GM19467 (cell line): ENCODE data around the gene ZNF536.

ENCODE experiments used
- ATAC-seq: cut with Tn5 transposase; IDR thresholded peaks from one replicate; pipeline ENCODE4 v1.9.1; 2021; ENCODE audit warnings: mild to moderate bottlenecking, moderate library complexity; ENCODE audit not compliant: unreplicated experiment

The ZNF536 gene

DNA sequence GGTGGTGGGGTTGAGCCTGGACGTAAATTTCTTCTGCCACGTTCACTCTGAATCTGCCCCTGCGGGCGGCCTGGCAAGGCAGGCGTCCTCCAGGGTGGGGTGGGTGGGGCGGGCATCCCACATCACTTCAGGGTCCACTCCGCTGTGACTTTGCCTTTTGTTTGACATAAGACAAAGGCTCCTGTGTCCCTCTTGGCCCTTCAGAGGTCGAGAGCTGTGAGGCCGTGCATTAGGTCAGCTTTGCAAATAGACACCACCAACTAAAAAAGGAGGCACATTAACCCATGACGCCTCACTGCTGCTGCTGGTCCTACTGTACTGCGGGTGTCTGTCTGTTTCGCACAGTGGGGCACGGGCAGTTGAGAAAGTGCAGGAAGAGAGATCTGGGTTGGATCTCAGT is 10.5 kb upstream of the ZNF536 start:
- ATAC-seq: no peak

DNA sequence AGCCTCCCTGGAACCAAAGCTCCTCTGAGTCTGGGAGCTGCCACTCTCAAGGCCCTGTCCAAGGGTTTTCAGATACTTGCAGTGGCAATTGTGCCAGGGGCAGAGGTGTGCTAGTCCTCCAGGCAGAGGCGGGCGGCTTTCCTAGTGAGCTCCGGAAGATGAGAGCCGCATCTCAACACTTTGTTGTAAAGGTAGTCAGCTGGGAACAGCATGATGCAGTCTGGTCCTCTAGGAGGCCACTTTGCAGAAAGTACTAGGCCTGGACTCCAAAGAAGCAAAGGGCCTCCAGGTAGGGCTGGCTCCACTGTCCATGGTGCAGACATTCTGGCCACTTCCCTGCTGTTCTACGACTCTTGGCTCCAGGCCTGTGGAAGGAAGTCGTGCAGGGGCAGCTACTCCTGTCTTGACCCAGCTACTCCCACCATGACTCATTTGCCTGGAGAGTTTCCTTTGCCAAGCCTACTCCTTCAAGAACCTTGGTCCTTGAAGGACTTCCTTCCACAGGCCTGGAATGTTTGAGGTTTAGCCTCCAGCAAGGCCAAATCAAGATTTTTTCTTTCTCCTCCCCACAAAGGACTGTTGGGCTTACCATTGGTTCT is 9.9 kb upstream of the ZNF536 start:
- ATAC-seq: no peak

DNA sequence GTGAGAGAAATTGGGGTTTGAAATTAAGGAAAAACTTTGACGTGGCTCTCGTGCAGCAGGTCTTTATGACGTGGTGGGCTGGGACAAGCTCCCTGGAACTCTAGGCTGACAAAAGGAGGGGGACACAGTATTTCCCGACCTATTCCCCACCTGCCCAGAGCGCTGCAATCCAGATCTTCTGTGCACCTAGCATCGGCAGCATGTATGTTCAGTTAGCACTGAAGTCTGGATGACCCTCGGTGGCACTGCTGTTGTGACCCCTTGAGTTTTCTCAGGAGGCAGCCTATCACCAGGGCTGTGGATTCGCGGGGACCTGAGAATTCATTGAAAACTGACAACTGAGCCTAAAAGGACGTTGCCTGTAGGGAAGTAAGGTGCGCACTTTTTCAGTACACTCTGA is 9.1 kb upstream of the ZNF536 start:
- no peak for ATAC-seq

- ATAC-seq: no peak
Observed at GRCh38 chr19:30364866-30365800, 7.1 kb upstream of the ZNF536 start.

DNA sequence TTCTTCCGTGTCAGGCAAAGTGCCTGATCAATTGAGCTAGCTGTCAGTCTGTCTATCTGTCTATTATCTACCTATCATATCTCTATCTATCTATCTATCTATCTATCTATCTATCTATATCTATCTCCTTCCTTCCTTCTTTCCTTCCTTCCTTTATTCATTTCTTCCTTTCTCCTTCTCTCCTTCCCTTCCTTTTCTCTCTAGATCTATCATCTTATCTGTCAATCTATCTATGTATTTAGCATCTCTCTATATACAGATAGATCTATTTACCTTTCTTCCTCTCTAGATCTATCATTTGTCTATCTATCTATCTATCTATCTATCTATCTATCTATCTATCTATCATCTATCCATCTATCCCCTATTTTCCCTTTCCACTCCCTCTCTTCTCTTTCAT is 5.9 kb upstream of the ZNF536 start:
- no peak for ATAC-seq

DNA sequence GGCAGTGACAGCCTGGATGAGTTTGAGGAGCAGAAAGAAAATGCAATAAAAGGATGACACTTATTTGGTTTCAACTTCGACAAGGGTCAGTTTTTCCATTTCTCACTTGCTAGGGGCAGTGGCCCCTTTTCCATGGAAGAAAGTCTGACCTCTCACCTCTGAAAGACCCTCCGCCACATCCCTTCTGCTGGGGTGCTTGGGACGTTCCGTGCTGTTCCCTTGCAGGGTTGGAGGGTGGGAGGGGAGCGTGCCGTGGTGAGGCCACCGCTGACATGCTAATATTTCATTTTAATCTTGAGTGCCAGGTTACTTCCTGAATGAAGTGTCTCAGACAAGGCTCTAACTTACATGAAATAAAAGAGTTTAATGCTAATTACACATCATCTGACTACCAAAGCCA is 5.2 kb upstream of the ZNF536 start:
- no peak for ATAC-seq

- no peak for ATAC-seq
Observed at GRCh38 chr19:30367421-30367820, 4.8 kb upstream of the ZNF536 start.

DNA sequence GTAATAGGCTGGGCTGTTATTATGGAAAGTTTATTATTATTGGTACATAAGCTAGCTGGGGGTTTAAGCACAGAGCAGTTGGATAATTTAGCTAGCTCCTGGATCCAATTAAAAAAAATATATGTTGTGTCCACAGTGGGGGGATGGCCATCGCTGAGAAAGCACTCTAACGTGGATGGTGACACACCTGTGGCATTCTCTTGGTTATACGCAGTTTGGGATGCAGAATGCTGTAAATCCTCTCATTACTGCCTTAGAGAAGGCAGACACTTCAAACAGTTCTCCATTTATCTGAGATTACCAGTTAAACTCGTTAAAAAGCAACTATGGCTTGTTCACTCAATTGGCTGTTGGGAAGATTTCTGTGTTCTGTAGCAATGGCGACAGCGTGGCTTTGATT is 2.4 kb upstream of the ZNF536 start:
- ATAC-seq: no peak

GRCh38 chr19:30371161-30371836 is 885 bp upstream of the ZNF536 start:
- ATAC-seq: no peak

DNA sequence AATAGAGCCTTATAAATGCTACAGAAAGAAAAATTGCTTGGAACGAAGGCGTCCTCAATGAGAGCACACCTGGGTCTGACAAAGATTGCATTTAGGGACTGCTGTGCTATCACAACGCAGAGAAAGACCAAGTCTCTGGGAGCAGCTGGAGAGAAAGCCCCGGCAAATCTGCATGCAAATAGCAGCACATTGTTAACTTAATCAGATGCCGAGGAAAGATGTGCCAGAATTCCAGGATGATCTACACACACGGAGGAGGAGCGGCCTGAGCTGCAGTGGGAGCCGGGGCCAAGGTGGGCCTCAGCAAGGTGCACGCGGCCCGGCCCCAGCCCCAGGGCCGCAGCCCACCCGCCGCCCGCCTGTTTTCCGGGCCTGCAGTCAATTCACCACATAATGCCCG is 1.4 kb downstream of the ZNF536 start:
- no peak for ATAC-seq

GRCh38 chr19:30374539-30374864 is 2.3 kb downstream of the ZNF536 start:
- no peak for ATAC-seq

GRCh38 chr19:30374865-30375552 is 2.8 kb downstream of the ZNF536 start:
- no peak for ATAC-seq

- no peak for ATAC-seq
Observed at GRCh38 chr19:30375553-30376031, 3.4 kb downstream of the ZNF536 start.

DNA sequence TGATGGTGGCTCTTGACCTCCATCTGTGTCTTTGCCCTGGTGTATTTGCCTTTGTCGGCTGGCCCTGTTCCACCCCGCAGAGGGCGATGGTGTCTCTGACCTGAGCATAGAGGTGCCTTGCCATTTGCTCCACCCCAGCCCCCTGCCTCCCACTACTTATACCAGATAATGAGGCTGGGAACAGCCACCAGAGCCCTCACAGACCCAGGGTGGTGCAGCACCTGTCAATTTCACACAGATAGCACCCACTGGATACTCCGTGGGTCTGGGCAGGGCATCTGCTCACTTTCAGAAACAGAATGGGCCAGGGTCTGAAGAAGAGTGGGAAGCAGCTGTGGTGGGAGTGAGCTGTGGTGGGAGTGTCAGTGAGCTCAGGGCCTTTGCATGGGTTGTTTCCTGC is 4.1 kb downstream of the ZNF536 start:
- no peak for ATAC-seq

GRCh38 chr19:30376826-30377425 is 4.7 kb downstream of the ZNF536 start:
- no peak for ATAC-seq

DNA sequence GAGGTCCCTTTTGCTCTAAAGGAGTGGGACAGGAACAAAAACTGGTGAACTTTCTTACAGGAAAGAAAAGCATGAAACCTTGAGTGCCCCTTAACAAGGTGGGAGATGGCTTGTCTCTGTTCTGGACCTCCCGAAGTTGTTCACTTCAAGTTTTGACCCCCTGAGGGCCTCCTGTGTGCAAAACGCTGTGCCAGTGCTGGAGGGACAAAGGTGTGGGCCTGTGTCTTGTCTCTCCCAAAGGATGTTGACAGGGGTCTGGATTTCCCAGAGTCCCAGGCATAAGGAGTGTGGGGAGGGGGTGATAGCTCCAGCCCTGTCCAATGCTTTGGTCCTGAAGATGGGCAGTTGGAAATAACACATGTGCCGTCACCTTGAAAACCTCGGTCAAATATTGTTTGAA is 6.5 kb downstream of the ZNF536 start:
- no peak for ATAC-seq

DNA sequence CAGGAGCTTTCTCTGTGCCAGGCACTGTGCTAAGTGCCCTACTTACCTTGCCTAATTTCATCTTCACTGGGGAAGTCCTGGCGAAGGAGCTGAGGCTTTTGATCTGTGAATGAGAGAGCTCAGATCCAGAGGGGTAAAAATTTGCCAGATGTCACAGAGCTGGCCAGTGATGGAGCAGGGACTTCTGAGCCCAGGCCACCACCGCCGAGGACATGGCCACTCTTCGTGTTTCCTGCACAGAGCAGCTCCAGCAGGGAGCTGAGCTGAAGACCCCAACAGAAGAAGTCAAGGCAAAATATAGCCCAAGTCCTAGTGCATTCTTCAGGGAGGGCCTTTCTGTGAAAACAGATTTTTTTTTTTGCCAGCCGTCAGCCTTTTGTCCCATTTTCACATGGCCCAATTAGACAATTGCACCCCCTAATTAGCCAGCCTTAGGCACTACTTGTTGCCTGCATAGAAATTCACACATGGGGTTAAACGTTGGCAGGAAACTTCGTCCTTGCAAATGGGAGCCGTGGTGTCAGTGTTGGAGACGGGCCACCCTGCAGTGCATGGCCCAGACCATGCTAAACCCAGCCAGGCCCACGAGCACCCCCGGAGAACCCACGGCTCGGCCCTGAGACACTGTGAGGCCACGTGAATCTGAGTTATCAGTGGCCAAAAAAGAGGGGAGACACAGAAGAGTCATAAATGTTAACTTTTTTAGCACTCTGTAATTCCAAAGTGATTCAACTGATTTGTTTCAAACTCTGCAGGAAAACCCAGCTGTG is 7.8 kb downstream of the ZNF536 start:
- ATAC-seq: no peak

- ATAC-seq: no peak
Observed at GRCh38 chr19:30381366-30381765, 9.2 kb downstream of the ZNF536 start.

DNA sequence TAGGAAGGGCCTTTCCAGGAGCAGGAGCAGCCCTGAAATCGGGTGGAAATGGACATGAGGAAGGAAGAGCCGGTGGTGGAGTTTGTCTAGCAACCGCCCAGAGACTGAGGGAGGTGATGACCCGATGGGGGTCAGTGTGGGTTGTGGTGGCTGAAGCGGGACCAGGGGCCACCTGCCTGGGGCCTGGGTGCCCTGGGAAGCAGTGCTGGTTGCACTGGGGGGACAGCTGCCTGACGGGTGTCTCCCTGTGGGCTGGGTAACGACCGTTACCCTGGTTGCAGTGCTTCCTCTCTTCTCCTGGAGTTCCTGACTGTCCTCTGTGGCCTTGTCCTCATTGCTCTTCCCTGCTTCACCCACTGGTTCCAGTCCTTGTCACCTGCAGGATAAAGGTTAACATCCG is 13.0 kb downstream of the ZNF536 start:
- ATAC-seq: no peak

DNA sequence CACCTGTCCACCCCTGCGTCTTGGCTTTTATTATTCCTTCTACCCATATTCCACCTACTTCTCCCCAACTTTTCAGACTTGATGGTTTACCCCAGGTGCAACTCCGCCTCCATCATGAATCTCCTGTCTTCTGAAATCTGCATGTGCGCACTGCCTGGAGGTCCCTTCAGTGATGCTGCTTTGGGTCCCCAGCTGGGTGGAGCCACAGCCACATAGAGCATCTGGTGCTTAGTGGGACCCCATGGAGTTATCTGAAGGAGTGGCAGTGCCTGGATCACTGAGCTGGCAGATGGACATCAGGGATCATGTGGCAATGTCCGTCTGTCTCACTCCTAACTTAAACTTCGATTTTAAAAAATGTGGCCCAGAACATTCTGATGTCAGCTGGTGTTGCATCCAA is 13.5 kb downstream of the ZNF536 start:
- ATAC-seq: no peak
